Central memory CD8-positive, alpha-beta T cell (primary cell): ENCODE data around the gene NEUROD4.
A peak's percentile ranks its signal among the peaks of the same experiment; 100 is the strongest.
"Not testable (repeated sequence)": the region's sequence is repeated elsewhere in the genome, so short reads cannot be mapped to it uniquely, and the experiment has no call there.

Source experiments
- ATAC-seq: fragments of 150-1000 bp; cut with Tn5 transposase; replicated peaks from 2 replicates; pipeline ENCODE4 v1.10.0; 2022; ENCODE audit warnings: mild to moderate bottlenecking, moderate FRiP score, moderate number of reproducible peaks; ENCODE audit not compliant: poor library complexity, severe bottlenecking; ENCODE audit errors: extremely low read depth
- DNase-seq, 2 donors: peaks; one replicate each; pipeline ENCODE4 v3.0.0; 2021; ENCODE audit warnings: low spot score in 2 of 2
- H3K27ac Mint-ChIP-seq: one replicate; pipeline ENCODE4 v1.8.0; 2022; ENCODE audit warnings: low read depth, mild to moderate bottlenecking, moderate library complexity, mixed read lengths
- H3K27me3 Mint-ChIP-seq: one replicate; pipeline ENCODE4 v1.8.0; 2022; ENCODE audit warnings: mixed read lengths
- H3K36me3 Mint-ChIP-seq: one replicate; pipeline ENCODE4 v1.8.0; 2022; ENCODE audit warnings: mild to moderate bottlenecking, moderate library complexity, mixed read lengths; ENCODE audit not compliant: insufficient read depth
- H3K4me1 Mint-ChIP-seq: one replicate; pipeline ENCODE4 v1.8.0; 2022; ENCODE audit warnings: mixed read lengths
- H3K4me3 Mint-ChIP-seq: one replicate; pipeline ENCODE4 v1.8.0; 2022; ENCODE audit warnings: mild to moderate bottlenecking, moderate library complexity, mixed read lengths
- H3K9me3 Mint-ChIP-seq: one replicate; pipeline ENCODE4 v1.8.0; 2022; ENCODE audit warnings: mixed read lengths

The NEUROD4 gene

GRCh38 chr12:54986773-54987172, 33.0 kb upstream of the NEUROD4 start:
- not testable (repeated sequence) for H3K27ac Mint-ChIP-seq

GRCh38 chr12:54987611-54988231, 32.1 kb upstream of the NEUROD4 start:
- H3K9me3 Mint-ChIP-seq = no peaks in the 10 kb centered on the region
- no peak for DNase-seq
- ATAC-seq = no peak
- no peaks in the 10 kb centered on the region for H3K27me3 Mint-ChIP-seq
- H3K36me3 Mint-ChIP-seq = peaks cover 16% of the 10 kb centered on the region
- H3K4me3 Mint-ChIP-seq = no peak overlapping the region
- H3K4me1 Mint-ChIP-seq = peaks cover 83% of the 10 kb centered on the region
- H3K27ac Mint-ChIP-seq = no peak overlapping the region

More at GRCh38 chr12:54986773-54987172, 33.0 kb upstream of the NEUROD4 start:
- peaks cover 19% of the 10 kb centered on the region for H3K36me3 Mint-ChIP-seq
- DNase-seq, H3K4me3 Mint-ChIP-seq, H3K9me3 Mint-ChIP-seq, H3K27me3 Mint-ChIP-seq, ATAC-seq: not testable (repeated sequence)
- peaks cover 88% of the 10 kb centered on the region for H3K4me1 Mint-ChIP-seq

- no peak for ATAC-seq
- peak overlapping the region; percentile 8 for H3K27ac Mint-ChIP-seq
- no peak overlapping the region for H3K4me3 Mint-ChIP-seq
- peaks cover 75% of the 10 kb centered on the region for H3K4me1 Mint-ChIP-seq
- H3K36me3 Mint-ChIP-seq = peaks cover 15% of the 10 kb centered on the region
- no peaks in the 10 kb centered on the region for H3K9me3 Mint-ChIP-seq
- H3K27me3 Mint-ChIP-seq = no peaks in the 10 kb centered on the region
- no peak for DNase-seq
Measured at GRCh38 chr12:54988402-54989054, 31.2 kb upstream of the NEUROD4 start.

- H3K4me3 Mint-ChIP-seq = peak overlapping the region; percentile 73
- H3K4me1 Mint-ChIP-seq = peaks cover 62% of the 10 kb centered on the region
- H3K36me3 Mint-ChIP-seq = peaks cover 7% of the 10 kb centered on the region
- no peaks in the 10 kb centered on the region for H3K9me3 Mint-ChIP-seq
- ATAC-seq = no peak
- no peaks in the 10 kb centered on the region for H3K27me3 Mint-ChIP-seq
- DNase-seq = no peak
- H3K27ac Mint-ChIP-seq = peak overlapping the region; percentile 92
Measured at GRCh38 chr12:54989829-54990228, 29.9 kb upstream of the NEUROD4 start.

GRCh38 chr12:54991161-54991990, 28.4 kb upstream of the NEUROD4 start:
- no peaks in the 10 kb centered on the region for H3K27me3 Mint-ChIP-seq
- peak; percentile 55 for ATAC-seq
- H3K27ac Mint-ChIP-seq = peak overlapping the region; percentile 92
- peak overlapping the region; percentile 73 for H3K4me3 Mint-ChIP-seq
- no peak for DNase-seq
- H3K9me3 Mint-ChIP-seq = no peaks in the 10 kb centered on the region
- H3K36me3 Mint-ChIP-seq = peaks cover 3% of the 10 kb centered on the region
- H3K4me1 Mint-ChIP-seq = peaks cover 49% of the 10 kb centered on the region

GRCh38 chr12:54991991-54992375, 27.8 kb upstream of the NEUROD4 start:
- Mint-ChIP-seq H3K27ac (peak overlapping the region; percentile 92), H3K4me3 (peak overlapping the region; percentile 73), H3K36me3 (peaks cover 3% of the 10 kb centered on the region), H3K9me3 (no peaks in the 10 kb centered on the region), H3K4me1 (peaks cover 44% of the 10 kb centered on the region), H3K27me3 (no peaks in the 10 kb centered on the region)
- ATAC-seq = peak; percentile 66
- DNase-seq = no peak

- H3K27me3 Mint-ChIP-seq = no peaks in the 10 kb centered on the region
- ATAC-seq = peak; percentile 65
- H3K36me3 Mint-ChIP-seq = peaks cover 3% of the 10 kb centered on the region
- peak; percentile 37 to 54 for DNase-seq
- H3K27ac Mint-ChIP-seq = no peak overlapping the region
- peaks cover 35% of the 10 kb centered on the region for H3K4me1 Mint-ChIP-seq
- H3K4me3 Mint-ChIP-seq = no peak overlapping the region
- H3K9me3 Mint-ChIP-seq = no peaks in the 10 kb centered on the region
Measured at GRCh38 chr12:54993181-54993835, 26.5 kb upstream of the NEUROD4 start.

GRCh38 chr12:54996205-54996604, 23.6 kb upstream of the NEUROD4 start:
- ATAC-seq (no peak), DNase-seq (no peak)
- no peak overlapping the region for H3K4me3 Mint-ChIP-seq
- no peaks in the 10 kb centered on the region for H3K27me3 Mint-ChIP-seq
- H3K9me3 Mint-ChIP-seq = no peaks in the 10 kb centered on the region
- peaks cover 10% of the 10 kb centered on the region for H3K4me1 Mint-ChIP-seq
- no peak overlapping the region for H3K27ac Mint-ChIP-seq
- H3K36me3 Mint-ChIP-seq = peaks cover 2% of the 10 kb centered on the region

GRCh38 chr12:54997929-54998522, 21.7 kb upstream of the NEUROD4 start:
- ATAC-seq = no peak
- no peak overlapping the region for H3K27ac Mint-ChIP-seq
- H3K4me3 Mint-ChIP-seq = no peak overlapping the region

GRCh38 chr12:54998958-54999510, 20.7 kb upstream of the NEUROD4 start:
- H3K4me3 Mint-ChIP-seq = no peak overlapping the region
- no peaks in the 10 kb centered on the region for H3K9me3 Mint-ChIP-seq
- H3K36me3 Mint-ChIP-seq = no peaks in the 10 kb centered on the region
- H3K27ac Mint-ChIP-seq = no peak overlapping the region
- no peak for DNase-seq
- ATAC-seq = no peak
- H3K27me3 Mint-ChIP-seq = no peaks in the 10 kb centered on the region
- H3K4me1 Mint-ChIP-seq = no peaks in the 10 kb centered on the region

More at GRCh38 chr12:54997929-54998522, 21.7 kb upstream of the NEUROD4 start:
- H3K36me3 Mint-ChIP-seq = no peaks in the 10 kb centered on the region
- no peaks in the 10 kb centered on the region for H3K9me3 Mint-ChIP-seq
- no peaks in the 10 kb centered on the region for H3K4me1 Mint-ChIP-seq
- DNase-seq = no peak
- H3K27me3 Mint-ChIP-seq = no peaks in the 10 kb centered on the region

- Mint-ChIP-seq H3K36me3 (no peaks in the 10 kb centered on the region), H3K4me1 (no peaks in the 10 kb centered on the region), H3K27me3 (peaks cover 3% of the 10 kb centered on the region), H3K9me3 (no peaks in the 10 kb centered on the region), H3K4me3 (no peak overlapping the region), H3K27ac (no peak overlapping the region)
- ATAC-seq (no peak), DNase-seq (no peak)
Measured at GRCh38 chr12:55001198-55001868, 18.4 kb upstream of the NEUROD4 start.
